Panc1 (cell line): Measurements from ENCODE around the gene MED31.

Source experiments
- CTCF ChIP-seq: fragments of 450-650 bp; IDR thresholded peaks from 2 replicates; pipeline ENCODE4 v1.5.1; 2017; ENCODE audit warnings: mild to moderate bottlenecking
- POLR2AphosphoS5 ChIP-seq: IDR thresholded peaks from 2 replicates; pipeline ENCODE4 v1.6.1; 2012; ENCODE audit warnings: mild to moderate bottlenecking, low read depth, low read length, moderate library complexity

GRCh38 chr17:6636616-6637457, 14.6 kb downstream of the MED31 start:
- no peak for TF ChIP-seq CTCF
- TF ChIP-seq POLR2AphosphoS5, result no peak
